HepG2 (cell line): ENCODE measurements around the gene EGR2. TPM values are rescaled to one million over a fixed set of nuclear protein-coding genes. Genes with fewer than 3 reads are reported as not detected.

Source experiments
- ARID5B ChIP-seq: IDR thresholded peaks from 2 replicates; pipeline ENCODE4 v1.4.0; 2020; ENCODE audit warnings: mild to moderate bottlenecking, missing genetic modification reagents
- ATF7-NPFF ChIP-seq: sonication (generic); formaldehyde crosslinking; IDR thresholded peaks from 2 replicates; pipeline ENCODE4 v1.8.1; 2023; ENCODE audit warnings: mild to moderate bottlenecking, low read depth, missing genetic modification reagents, moderate library complexity
- CBX5 ChIP-seq: sonication (generic); formaldehyde crosslinking; IDR thresholded peaks from 2 replicates; pipeline ENCODE4 v1.4.0; 2020; ENCODE audit warnings: missing genetic modification reagents, borderline replicate concordance
- GFI1 ChIP-seq: sonication (generic); formaldehyde crosslinking; IDR thresholded peaks from 2 replicates; pipeline ENCODE4 v1.5.0; 2020; ENCODE audit warnings: missing genetic modification reagents, mild to moderate bottlenecking, borderline replicate concordance
- LCORL ChIP-seq, 2 experiments: fragments of 450-650 bp in 1 of 2; sonication (generic) in 1 of 2; formaldehyde crosslinking in 1 of 2; IDR thresholded peaks; 2 replicates each; pipeline versions ENCODE4 v1.5.0 to v1.6.1; 2017 to 2020; ENCODE audit warnings: antibody characterized with exemption in 1 of 2, missing genetic modification reagents in 1 of 2
- PBX3 ChIP-seq: sonication (generic); formaldehyde crosslinking; IDR thresholded peaks from 2 replicates; pipeline ENCODE4 v1.8.1; 2023; ENCODE audit warnings: missing genetic modification reagents, inconsistent platforms, borderline replicate concordance
- TFAP4 ChIP-seq: sonication (generic); IDR thresholded peaks from 2 replicates; pipeline ENCODE4 v1.6.1; 2016; ENCODE audit warnings: low read depth, borderline replicate concordance
- ZBTB43 ChIP-seq: sonication (generic); formaldehyde crosslinking; conservative IDR thresholded peaks from 2 replicates; pipeline ENCODE4 v1.4.0; 2020; ENCODE audit warnings: missing genetic modification reagents
- ZNF138 ChIP-seq: sonication (generic); formaldehyde crosslinking; IDR thresholded peaks from 2 replicates; pipeline ENCODE4 v1.5.0; 2020; ENCODE audit warnings: mild to moderate bottlenecking, low read depth, missing genetic modification reagents
- ZNF143 ChIP-seq: sonication (generic); formaldehyde crosslinking; IDR thresholded peaks from 2 replicates; pipeline ENCODE4 v1.4.0; 2020; ENCODE audit warnings: missing genetic modification reagents
- ZNF331 ChIP-seq: sonication (generic); formaldehyde crosslinking; IDR thresholded peaks from 2 replicates; pipeline ENCODE4 v1.4.0; 2020; ENCODE audit warnings: missing genetic modification reagents
- ZNF780A ChIP-seq: sonication (generic); formaldehyde crosslinking; IDR thresholded peaks from 2 replicates; pipeline ENCODE4 v1.8.0; 2022; ENCODE audit warnings: mild to moderate bottlenecking, missing genetic modification reagents, moderate library complexity
- polyA plus RNA-seq, 8 experiments: library from polyadenylated mRNA; depleted of rRNA in 3 of 8; stranded (reverse) in 7 of 8; unstranded in 1 of 8; fragments of >200 nt; fragmentation: Illumina TruSeq in 4 of 8; extraction: Trizol in 4 of 8; gene quantifications; 2 replicates each; pipeline versions ENCODE4 v1.2.1 to v1.2.3, GENCODE V29; 2011 to 2016; ENCODE audit warnings: low read depth in 4 of 8, missing spikeins in 1 of 8, mixed read lengths in 1 of 8; ENCODE audit not compliant: insufficient read depth in 1 of 8
- total RNA-seq, 5 experiments: library from RNA; depleted of rRNA; stranded (reverse); fragments of >200 nt; fragmentation: Illumina TruSeq; extraction: Trizol; gene quantifications; 2 replicates each; pipeline ENCODE4 v1.2.3, GENCODE V29; 2016; ENCODE audit warnings: low read depth in 1 of 5
- TF ChIP-seq, protein P1 (sequence below): sonication (generic); formaldehyde crosslinking; IDR thresholded peaks from 2 replicates; pipeline ENCODE4 v1.9.0; 2021; ENCODE audit warnings: mild to moderate bottlenecking, missing genetic modification reagents
- TF ChIP-seq, protein P2 (sequence below): sonication (generic); formaldehyde crosslinking; IDR thresholded peaks from 2 replicates; pipeline ENCODE4 v1.8.1; 2023; ENCODE audit warnings: mild to moderate bottlenecking, missing genetic modification reagents, borderline replicate concordance

EGR2 gene
- total and polyA plus RNA-seq, 2 of the 13 experiments (the other 11 are each of a cell fraction or from before 2014, with no cell fraction given), result 0.11 to 0.15 TPM

DNA sequence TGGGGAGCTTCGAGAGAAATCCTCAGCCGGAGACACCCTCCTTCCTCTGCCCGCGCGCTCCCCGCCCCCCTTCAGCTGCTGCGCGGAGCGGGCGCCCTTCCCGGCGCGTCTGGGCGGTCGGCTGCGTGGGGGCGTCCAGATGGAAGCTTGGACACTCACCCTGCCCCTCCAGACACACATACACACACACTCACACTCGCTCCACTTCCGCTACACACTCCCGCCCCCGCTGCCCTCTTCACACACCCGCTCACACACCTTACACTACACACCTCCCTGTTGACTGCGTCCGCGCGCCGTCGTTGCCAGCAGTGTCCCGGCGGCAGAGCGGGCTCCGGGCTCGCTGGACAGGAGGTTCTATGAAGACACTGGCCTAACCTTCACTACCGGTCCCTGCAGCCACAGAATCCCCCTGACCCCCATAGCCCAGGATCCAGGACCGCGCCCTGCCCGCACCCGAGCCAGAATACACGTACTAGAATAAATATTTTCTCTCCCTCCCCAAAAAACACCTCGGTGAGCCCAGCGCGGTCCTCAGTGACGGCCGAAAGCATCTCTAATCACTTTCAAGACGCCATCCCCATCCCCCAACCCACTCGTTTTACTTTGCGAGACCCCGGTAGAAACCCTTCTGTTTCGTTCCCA, 1.1 kb upstream of the EGR2 start (continued):
- no peak for TF ChIP-seq PBX3 (CRISPR knock-in tag)
- no peak for TF ChIP-seq ARID5B (CRISPR knock-in tag)
- no peak for TF ChIP-seq LCORL (IDR thresholded peaks at IDR 0.05)
- TF ChIP-seq LCORL (CRISPR knock-in tag; IDR thresholded peaks at IDR 0.05), result 0 out of 2 replicates have a peak, but pooled peaks have one; percentile 20
- TF ChIP-seq, protein P1, sequence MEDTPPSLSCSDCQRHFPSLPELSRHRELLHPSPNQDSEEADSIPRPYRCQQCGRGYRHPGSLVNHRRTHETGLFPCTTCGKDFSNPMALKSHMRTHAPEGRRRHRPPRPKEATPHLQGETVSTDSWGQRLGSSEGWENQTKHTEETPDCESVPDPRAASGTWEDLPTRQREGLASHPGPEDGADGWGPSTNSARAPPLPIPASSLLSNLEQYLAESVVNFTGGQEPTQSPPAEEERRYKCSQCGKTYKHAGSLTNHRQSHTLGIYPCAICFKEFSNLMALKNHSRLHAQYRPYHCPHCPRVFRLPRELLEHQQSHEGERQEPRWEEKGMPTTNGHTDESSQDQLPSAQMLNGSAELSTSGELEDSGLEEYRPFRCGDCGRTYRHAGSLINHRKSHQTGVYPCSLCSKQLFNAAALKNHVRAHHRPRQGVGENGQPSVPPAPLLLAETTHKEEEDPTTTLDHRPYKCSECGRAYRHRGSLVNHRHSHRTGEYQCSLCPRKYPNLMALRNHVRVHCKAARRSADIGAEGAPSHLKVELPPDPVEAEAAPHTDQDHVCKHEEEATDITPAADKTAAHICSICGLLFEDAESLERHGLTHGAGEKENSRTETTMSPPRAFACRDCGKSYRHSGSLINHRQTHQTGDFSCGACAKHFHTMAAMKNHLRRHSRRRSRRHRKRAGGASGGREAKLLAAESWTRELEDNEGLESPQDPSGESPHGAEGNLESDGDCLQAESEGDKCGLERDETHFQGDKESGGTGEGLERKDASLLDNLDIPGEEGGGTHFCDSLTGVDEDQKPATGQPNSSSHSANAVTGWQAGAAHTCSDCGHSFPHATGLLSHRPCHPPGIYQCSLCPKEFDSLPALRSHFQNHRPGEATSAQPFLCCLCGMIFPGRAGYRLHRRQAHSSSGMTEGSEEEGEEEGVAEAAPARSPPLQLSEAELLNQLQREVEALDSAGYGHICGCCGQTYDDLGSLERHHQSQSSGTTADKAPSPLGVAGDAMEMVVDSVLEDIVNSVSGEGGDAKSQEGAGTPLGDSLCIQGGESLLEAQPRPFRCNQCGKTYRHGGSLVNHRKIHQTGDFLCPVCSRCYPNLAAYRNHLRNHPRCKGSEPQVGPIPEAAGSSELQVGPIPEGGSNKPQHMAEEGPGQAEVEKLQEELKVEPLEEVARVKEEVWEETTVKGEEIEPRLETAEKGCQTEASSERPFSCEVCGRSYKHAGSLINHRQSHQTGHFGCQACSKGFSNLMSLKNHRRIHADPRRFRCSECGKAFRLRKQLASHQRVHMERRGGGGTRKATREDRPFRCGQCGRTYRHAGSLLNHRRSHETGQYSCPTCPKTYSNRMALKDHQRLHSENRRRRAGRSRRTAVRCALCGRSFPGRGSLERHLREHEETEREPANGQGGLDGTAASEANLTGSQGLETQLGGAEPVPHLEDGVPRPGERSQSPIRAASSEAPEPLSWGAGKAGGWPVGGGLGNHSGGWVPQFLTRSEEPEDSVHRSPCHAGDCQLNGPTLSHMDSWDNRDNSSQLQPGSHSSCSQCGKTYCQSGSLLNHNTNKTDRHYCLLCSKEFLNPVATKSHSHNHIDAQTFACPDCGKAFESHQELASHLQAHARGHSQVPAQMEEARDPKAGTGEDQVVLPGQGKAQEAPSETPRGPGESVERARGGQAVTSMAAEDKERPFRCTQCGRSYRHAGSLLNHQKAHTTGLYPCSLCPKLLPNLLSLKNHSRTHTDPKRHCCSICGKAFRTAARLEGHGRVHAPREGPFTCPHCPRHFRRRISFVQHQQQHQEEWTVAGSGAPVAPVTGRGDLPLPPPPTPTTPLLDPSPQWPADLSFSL (CRISPR knock-in tag), result peak; percentile 63; the same call in 1 of the 2 replicates
- TF ChIP-seq CBX5, result no peak
- TF ChIP-seq, protein P2, sequence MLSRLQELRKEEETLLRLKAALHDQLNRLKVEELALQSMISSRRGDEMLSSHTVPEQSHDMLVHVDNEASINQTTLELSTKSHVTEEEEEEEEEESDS (CRISPR knock-in tag), result no peak
- 0 out of 2 replicates have a peak, but pooled peaks have one; percentile 21 for TF ChIP-seq ZNF138 (CRISPR knock-in tag)
- peak; percentile 35; the same call in 1 of the 2 replicates for TF ChIP-seq TFAP4
- no peak for TF ChIP-seq ATF7-NPFF (CRISPR knock-in tag)
- TF ChIP-seq GFI1 (CRISPR knock-in tag), result no peak
- TF ChIP-seq ZNF780A (CRISPR knock-in tag), result no peak
- no peak for TF ChIP-seq ZNF143 (CRISPR knock-in tag)
- TF ChIP-seq ZNF331, result no peak
- no peak for TF ChIP-seq ZBTB43
